ENCODE results near the gene KCNH1. TPM values are rescaled to one million over a fixed set of nuclear protein-coding genes. Genes with fewer than 3 reads are reported as not detected.

The KCNH1 gene
- total RNA-seq, 1 experiment from 2014 or later: not detected

GRCh38 chr1:210627755-210628154 lies 506.2 kb downstream of the KCNH1 start:
- POLR2A ChIA-PET: no interaction called here
- H3K4me3 ChIP-seq (ENCODE audit: low read depth, low read length): no peak overlapping the region
- no peak for TF ChIP-seq CTCF (IDR thresholded peaks at IDR 0.05; ENCODE audit: insufficient read depth in 1 of 2, low read depth in 1 of 2, low read length in 1 of 2, severe bottlenecking in 1 of 2, unreplicated experiment in 1 of 2)
- H3K27me3 ChIP-seq (replicated peaks; ENCODE audit: control insufficient read depth, insufficient read depth, low read length): no peaks in the 10 kb centered on the region
- intact Hi-C loops (cut with micrococcal nuclease; ENCODE audit: unreplicated experiment): no loop called here
- Mint-ChIP-seq H3K4me3 (ENCODE audit: unreplicated experiment) (no peak overlapping the region), H3K36me3 (ENCODE audit: insufficient read depth, unreplicated experiment) (no peaks in the 10 kb centered on the region), H3K4me1 (ENCODE audit: low read depth, unreplicated experiment) (no peaks in the 10 kb centered on the region), H3K27ac (ENCODE audit: unreplicated experiment) (no peak overlapping the region), H3K27me3 (ENCODE audit: insufficient read depth, unreplicated experiment) (peaks cover 7% of the 10 kb centered on the region), H3K9me3 (ENCODE audit: unreplicated experiment) (no peaks in the 10 kb centered on the region)
- DNase-seq: no peak
- no peaks in the 10 kb centered on the region for H3K36me3 ChIP-seq (ENCODE audit: control insufficient read depth, insufficient read depth, low read length)
- BruUV-seq (replicated peaks): no TSS peak
- CTCF ChIA-PET: no interaction called here
- no peaks in the 10 kb centered on the region for H3K4me1 ChIP-seq
- no peaks in the 10 kb centered on the region for H3K9me3 ChIP-seq

Other genes starting within 250 kb of the KCNH1 start
- 42.3 TPM in 2 replicates for gene RCOR3, start 125.2 kb upstream of the KCNH1 start, total RNA-seq (2022)
- gene TRAF5, start 192.7 kb upstream of the KCNH1 start, total RNA-seq (2022): 8.5 and 8.8 TPM in 2 replicates